GM19328 (cell line): ENCODE data around the gene MAST2.

ENCODE experiments used
- ATAC-seq: cut with Tn5 transposase; IDR thresholded peaks from one replicate; pipeline ENCODE4 v1.9.1; 2021; ENCODE audit warnings: mild to moderate bottlenecking, moderate library complexity; ENCODE audit not compliant: unreplicated experiment

The MAST2 gene

DNA sequence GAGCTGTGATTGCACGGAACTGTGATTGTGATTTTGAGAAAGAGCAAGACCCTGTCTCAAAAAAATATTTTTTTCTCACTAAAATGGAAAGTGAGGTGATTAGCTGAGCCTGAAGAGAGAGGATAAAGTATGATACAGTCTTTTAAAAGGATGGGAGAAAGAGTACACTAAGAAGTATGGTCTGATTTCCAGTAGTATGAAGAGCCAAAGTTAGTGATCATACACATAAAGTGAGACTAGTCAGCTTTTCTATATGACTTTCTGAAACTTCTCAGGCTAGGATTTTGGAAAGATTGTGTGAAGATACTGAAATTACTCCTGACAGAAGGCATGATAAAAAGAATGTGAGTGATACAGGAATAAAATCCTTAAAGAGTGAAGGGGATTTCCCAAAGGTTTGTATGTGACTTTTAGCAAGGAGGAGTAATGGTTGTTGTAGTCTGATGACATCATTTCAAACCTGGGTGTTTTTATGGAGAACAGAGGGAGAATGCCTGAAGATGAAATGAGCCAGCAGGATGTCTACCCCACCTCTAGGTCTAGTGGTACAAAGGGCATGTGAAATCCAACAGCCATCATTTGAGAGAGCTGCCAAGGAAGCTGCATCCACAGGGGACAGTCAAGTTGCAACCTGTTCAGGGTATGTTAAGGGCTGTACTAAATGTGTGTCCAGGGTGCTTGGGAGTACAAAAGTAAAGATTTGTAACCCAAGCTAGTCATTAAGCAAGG lies 171.3 kb downstream of the MAST2 start:
- no peak for ATAC-seq

DNA sequence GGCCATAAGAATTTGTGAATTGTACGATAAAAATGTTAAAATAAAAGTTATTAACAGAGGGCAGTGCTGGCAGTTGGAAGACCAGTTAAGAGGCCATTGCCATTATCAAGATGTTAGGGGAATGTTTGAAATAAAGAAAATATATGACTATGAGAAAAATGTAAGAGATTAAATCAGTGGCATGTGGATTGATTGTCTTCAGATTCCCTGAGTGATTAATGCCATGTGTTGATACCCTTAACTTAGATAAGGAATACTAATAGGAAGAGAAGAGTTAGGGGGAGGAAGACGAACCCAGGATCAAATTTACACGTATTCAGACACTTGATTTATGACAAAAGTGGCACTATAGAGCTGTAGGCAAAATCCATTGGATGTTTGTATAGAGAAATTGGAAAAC lies 173.2 kb downstream of the MAST2 start:
- no peak for ATAC-seq

DNA sequence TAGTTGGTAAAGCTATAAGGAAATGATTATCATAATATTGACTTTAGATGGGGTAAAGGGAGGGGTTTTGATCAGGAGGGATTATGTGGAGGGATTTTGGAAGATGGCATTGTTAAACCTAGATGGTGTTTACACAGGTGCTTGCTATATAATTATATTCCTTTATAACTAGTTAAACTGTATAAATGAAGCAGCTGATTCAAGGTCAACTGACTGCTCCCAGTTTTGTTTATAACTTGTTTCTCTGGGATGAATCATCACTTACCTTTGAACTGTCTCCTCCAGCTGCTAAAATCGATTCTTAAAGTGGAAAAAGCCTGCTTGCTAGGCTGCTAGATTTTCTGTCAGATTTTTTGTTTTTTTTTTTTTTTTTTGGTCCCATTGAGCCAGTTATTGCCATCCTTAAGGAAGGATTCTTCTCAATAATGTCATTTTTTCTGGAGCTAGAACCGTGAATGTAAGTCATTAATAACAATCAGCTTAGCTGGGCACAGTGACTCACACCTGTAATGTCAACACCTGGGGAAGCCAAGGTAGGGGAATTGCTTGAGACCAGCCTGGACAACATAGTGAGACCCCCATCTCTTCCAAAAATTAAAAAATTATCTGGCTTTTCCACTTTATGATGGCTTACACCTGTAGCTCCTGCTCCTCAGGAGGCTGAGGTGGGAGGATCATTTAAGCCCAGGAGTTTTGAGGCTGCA lies 175.8 kb downstream of the MAST2 start:
- ATAC-seq: no peak

DNA sequence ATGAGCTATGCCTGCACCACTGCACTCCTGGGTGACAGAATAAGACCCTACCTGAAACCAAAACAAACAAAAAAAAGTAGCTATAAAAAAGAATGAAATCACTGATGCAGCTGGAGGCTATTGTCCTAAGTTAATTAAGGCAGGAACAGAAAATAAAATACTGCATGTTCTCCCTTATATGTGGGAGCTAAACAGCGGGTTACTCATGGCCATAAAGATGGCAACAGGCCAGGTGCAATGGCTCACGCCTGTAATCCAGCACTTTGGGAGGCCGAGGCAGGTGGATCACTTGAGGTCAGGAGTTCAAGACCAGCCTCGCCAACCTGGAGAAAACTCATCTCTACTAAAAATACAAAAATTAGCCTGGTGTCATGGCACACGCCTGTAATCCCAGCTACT lies 176.4 kb downstream of the MAST2 start:
- ATAC-seq: no peak

DNA sequence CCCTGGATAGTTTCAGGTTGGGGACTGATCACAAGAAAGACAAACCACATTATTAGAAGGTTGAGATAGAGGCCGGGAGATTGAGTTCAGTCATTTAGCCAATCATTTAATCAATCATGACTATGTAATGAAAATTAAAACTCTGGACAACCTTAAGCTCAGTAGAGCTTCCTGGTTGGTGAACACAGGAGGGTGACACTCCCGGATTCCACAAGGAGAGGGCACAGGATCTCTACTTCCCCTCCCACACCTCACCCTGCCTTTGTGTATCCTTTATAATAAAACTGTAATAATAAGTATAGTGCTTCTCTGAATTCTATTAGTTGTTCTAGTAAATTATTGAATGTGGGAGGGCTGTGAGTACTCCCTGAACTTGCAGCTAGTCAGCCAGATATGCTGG lies 178.9 kb downstream of the MAST2 start:
- ATAC-seq: no peak

DNA sequence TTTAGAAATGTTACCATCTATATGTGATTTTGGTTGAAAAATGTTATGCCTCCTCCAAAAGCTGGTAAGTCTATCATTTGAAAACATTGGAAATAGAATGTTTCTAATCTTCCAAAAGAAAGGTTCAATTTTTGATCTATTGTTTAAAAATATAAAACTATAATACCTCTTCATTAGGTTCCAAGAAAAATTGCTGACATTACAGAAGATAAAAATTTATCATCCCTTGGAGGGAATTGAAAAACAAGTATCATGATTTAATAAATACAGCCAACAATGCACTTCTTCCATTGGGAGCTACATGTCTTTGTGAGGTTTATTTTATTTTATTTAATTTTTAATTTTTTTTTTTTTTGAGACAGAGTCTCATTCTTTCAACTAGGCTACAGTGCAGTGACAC lies 180.6 kb downstream of the MAST2 start:
- no peak for ATAC-seq

DNA sequence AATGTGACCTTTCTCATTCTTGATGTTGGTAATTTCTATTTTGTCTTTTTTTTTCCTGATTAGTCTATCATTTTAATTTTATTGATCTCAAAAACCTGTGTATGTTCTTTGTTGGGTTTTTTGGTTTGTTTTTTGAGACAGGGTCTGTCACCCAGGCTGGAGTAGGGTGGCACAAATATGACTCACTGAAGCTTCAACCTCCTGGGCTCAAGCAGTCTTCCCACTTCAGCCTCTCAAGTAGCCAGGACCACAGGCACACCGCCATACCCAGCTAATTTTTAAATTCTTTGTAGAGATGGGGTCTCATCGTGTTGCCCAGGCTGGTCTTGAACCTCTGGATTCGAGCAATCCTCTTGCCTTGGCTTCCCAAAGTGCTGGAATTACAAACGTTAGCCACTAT lies 183.8 kb downstream of the MAST2 start:
- no peak for ATAC-seq

DNA sequence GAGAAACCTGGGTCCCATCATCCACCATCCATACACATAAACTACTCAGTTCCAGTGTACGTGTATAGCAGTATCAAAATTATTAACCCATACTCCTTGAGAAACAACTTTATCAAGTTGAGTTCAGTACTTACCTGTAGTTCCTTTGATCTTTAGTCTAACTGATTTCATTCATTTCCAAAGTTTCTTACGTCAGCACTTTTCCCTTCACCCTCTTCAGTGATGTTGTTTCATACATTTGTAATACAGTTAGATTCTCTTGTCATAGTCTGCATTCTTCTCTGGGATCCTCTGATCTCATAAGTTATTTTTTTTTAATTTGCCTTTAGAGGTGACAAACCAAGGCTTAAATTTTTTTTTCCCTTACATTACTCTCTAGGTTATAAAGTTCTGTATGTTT lies 185.8 kb downstream of the MAST2 start:
- no peak for ATAC-seq

DNA sequence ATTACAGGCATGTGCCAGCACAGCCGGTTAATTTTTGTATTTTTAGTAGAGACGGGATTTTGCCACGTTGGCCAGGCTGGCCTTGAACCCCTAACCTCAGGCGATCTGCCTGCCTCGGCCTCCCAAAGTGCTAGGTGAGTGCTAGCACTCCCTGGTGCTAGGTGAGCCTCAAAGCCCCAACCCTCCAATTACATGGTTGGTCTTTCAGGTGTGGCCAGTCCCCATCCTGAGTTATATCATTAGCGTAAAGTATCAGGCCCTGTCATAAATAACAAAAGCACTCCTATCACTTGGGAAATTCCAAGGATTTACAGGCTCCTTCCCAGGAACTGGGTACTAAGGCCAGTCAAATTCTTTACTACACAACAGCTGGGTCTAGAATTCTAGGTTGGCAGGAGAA lies 191.0 kb downstream of the MAST2 start:
- ATAC-seq: no peak

DNA sequence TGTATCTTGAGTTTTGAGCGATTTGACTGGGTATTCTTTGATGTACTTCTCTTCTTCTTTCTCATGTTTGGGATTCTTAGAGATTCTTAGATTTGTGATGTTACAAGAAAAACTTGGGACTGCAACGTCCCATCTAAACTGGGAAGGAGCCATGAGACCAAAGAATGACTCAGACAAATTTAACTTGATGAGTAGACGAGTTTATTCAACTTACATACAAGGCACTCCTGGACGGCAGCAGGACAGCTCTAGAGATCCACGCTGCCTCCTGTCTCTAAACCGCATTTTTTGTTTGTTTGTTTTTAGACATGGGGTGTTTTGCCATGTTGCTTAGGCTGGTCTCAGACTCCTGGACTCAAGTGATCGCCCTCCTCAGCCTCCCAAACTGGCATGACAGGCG lies 191.9 kb downstream of the MAST2 start:
- no peak for ATAC-seq

DNA sequence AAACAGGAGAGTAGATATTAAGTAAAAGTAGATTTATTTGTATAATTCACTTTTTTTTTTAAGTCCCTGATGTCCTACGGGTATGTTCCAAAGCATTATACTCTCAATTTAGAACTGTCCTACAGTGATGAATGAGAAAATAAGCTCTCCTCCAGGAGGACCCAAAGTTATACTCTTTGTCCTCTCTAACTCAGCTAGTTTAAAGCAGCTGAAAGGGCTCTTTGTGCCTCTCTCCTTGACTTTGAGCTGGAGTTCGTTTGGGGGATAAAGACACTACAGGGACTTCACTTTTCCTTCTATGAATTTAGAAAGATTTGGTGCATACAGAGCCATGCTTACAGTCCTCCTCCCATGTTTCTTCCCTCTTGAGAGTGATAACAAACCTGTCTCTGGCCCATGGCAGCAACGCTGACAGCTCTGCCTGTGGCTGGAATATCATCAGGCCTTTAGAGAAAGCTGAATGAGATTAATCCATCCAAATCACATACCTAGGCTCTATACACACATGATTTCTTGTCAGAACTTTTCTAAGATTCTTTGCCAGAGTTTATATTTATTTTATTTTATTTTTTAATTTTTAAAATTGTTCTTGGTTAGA lies 194.7 kb downstream of the MAST2 start:
- ATAC-seq: no peak

DNA sequence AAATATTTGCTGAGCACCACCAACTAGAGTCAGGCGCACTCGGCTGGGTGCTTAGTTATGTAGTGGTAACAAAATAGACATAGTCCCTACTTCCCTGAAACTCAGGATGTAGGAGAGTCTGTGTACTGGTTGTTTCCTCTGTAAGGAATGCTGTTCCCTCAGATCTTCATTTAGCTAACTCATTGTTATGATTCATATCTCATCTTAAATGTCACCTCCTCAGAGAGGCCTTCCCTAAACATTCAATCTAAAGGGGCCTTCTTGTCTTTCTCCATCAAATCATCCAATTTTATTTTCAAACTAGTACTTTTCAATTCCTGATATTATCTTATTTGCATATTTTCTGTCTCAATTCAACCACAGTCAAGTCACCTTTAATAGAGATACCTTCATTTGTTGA lies 196.1 kb downstream of the MAST2 start:
- no peak for ATAC-seq

DNA sequence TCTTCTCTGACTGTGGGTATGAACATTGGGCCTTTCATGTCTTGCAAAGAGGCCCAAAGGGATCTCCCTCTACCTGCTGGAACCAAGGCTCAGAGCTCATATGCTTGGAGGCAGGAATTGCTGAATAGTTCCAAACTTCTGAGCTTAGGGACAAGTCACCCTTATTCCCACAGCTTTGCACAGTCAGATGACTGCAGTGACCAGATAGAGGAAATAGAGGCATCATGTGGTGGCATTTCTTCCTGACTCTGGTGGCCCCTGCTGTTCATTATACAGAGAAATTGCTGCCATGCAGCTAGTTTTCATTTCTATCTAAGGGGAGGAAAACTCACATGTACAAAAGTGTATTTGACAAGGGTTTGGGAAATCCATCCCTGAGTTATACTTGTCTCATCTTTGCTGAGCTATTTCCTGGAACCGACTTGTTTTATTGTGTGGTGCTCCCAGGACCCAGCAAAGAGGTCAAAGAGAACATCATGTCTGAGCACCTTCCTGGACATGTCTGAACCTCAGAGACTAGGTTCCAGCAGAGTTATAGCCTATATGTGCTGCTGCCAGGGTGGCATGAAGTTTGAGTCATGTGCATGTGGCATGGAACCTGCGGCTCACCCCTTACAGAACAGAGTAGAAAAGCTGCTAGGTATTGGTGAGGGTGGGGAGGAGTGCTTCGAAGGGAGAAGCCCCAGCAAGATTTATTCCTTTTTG lies 197.8 kb downstream of the MAST2 start:
- no peak for ATAC-seq

DNA sequence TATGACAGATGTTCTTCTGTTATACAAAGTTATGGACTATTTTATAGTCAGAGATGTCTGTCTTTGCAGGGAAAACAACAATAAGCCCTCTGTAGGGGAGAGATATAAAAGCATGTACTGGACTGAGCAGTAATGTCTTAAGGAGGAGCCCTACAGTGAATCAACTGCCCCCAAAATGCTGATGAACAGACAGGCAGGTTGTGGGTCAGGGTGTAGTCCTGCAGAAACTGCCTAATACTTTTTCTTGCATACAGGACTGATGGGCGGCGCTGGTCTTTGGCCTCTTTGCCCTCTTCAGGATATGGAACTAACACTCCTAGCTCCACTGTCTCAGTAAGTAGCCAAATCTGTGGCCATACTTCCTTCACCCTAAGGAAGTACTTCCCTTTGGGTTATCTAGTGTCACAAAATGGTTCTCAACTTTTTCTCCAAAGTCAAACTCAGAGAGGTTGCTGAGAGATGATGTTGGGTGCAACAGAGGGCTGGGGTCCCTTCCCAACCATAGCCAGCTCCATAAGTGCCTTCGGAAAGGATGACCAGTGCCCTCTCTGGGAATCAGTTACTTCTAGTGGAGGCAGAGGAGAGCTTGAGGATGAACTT lies 199.2 kb downstream of the MAST2 start:
- no peak for ATAC-seq

DNA sequence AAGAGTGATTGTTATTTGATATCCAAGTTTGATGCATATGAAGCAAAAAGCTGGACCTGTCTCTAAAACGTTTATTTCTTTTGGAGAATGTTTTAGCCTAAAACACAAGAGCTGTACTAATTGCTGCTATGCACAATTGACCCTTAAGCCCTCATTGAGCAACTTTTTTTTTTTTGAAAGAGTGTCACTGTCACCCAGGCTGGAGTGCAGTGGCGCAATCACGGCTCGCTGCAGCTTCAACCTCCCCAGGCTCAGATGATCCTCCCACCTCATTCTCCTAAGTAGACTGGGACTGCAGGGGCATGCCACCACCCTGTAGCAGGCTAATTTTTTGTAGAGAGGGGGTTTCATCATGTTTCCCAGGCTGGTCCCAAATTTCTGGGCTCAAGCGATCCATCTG lies 199.9 kb downstream of the MAST2 start:
- ATAC-seq: no peak

DNA sequence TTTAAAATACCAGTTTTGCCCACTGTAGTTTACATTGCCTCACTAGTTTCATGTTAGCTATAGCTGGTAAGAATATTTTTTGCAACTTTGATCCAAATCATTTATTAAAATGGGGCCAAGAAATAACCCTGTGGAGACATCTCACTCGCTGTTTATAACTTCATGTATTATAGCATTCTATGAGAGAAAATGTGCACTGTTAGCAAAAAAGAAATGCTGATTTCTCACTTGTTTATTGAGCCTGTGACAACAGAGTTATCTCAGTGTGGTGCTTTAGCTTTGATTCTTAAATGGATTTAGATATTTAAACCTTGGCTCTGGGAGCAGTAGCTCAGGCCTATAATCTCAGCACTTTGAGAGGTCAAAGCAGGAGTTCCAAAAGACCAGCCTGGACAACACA lies 201.1 kb downstream of the MAST2 start:
- ATAC-seq: no peak

DNA sequence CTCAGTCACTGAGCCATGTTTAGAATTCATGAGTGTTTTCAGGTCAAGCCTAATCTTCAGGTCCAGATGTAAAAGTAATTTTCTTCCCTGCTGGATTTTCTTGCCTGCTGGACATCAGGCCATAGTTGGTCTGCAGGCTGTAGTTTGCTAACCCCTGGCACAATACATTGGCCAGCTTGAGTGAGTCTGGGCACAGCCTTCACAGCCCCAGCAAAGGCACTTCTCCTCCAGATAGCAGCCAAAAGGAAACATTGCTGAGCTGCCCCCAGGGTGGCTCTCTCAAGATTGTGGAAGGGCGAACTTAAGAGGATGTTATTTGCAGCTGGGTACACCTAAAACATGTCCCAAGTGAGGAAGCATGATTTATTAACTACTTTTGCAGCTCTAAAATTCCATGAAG lies 202.2 kb downstream of the MAST2 start:
- no peak for ATAC-seq

DNA sequence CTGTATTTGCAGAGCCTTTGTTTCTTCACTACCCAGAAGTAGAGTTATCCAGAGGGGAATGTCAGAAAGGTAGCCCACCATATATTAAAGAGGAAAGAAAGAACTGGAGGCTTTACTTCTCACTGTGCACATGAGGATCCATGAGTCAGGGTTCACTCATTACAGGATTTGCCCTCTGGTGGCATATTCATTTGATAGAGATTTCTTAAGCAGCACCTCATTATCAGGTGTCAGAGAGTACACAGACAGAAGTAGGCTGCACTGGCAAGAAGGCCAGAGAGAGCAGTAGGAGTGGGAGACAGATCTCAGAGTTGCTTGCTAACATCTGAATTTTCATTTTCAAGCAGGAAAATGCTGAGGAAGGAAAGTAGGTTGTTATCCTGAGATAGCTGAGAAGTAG lies 205.2 kb downstream of the MAST2 start:
- ATAC-seq: no peak

DNA sequence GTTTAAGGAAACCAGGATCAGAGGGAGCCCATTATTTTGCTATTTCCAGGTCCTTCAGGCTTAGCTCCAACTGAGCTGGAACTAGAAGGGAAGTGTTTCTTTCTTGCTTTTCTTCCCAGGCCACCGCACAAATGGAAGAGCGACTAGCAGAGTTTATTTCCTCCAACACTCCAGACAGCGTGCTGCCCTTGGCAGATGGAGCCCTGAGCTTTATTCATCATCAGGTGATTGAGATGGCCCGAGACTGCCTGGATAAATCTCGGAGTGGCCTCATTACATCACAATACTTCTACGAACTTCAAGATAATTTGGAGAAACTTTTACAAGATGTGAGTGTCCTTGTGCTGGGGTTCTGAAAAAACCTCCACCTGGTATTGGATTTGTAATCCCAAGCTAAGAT lies 207.2 kb downstream of the MAST2 start:
- no peak for ATAC-seq

DNA sequence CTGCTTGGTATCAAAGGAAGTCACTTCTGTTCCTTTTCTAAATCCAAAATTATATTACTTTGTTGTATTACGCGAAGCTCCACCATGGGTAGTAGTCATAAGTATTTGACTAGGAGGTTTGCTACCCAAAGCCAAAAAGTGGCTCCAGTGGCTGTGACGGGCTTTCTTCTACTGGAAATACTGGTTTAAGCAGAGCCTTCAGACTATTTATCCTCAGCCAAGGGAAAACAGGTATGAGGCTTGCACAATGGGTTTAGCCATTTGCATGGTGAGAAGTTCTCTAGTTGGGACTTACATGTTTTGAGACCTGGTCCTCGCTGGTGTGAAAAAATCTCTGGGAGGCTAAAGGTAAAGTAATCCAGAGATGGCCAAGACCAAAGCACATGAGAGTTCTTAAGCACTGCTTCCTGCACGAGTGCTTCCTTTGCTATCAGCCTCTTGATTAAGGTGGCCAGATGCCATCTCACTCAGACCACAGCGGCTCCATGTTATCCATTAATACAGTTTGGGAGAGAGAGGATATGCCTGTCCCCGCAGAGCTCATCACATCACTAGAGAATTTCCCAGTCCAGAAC lies 207.8 kb downstream of the MAST2 start:
- ATAC-seq: no peak

DNA sequence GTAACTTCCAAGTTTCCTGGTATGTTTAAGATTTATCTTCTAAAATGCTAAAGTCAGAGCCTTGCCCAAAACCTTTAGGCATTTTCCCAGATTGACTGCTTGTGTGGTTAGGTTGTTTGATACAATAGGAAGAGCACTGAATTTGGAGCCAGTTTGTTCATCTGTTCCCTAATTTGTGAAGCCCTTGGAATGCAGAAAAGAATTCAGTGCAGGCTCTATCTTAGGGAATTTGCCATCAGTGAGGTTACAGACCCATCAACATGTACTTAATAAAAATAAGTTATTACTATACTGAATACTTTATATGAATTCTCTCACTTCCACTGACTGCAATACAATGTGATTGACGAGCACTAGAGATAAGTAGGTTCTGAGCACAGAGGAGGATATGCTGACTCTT lies 208.8 kb downstream of the MAST2 start:
- no peak for ATAC-seq
